Central memory CD8-positive, alpha-beta T cell (primary cell): ENCODE data around the gene CD247.

ENCODE experiments used
- ATAC-seq: fragments of 150-1000 bp; cut with Tn5 transposase; replicated peaks from 2 replicates; pipeline ENCODE4 v1.10.0; 2022; ENCODE audit warnings: mild to moderate bottlenecking, moderate FRiP score, moderate number of reproducible peaks; ENCODE audit not compliant: poor library complexity, severe bottlenecking; ENCODE audit errors: extremely low read depth
- DNase-seq, 2 donors: peaks; one replicate each; pipeline ENCODE4 v3.0.0; 2021; ENCODE audit warnings: low spot score in 2 of 2
- H3K27ac Mint-ChIP-seq: one replicate; pipeline ENCODE4 v1.8.0; 2022; ENCODE audit warnings: low read depth, mild to moderate bottlenecking, moderate library complexity, mixed read lengths
- H3K27me3 Mint-ChIP-seq: one replicate; pipeline ENCODE4 v1.8.0; 2022; ENCODE audit warnings: mixed read lengths
- H3K36me3 Mint-ChIP-seq: one replicate; pipeline ENCODE4 v1.8.0; 2022; ENCODE audit warnings: mild to moderate bottlenecking, moderate library complexity, mixed read lengths; ENCODE audit not compliant: insufficient read depth
- H3K4me1 Mint-ChIP-seq: one replicate; pipeline ENCODE4 v1.8.0; 2022; ENCODE audit warnings: mixed read lengths
- H3K4me3 Mint-ChIP-seq: one replicate; pipeline ENCODE4 v1.8.0; 2022; ENCODE audit warnings: mild to moderate bottlenecking, moderate library complexity, mixed read lengths
- H3K9me3 Mint-ChIP-seq: one replicate; pipeline ENCODE4 v1.8.0; 2022; ENCODE audit warnings: mixed read lengths

The CD247 gene

GRCh38 chr1:167455786-167456446 lies 62.4 kb downstream of the CD247 start:
- ATAC-seq = peak; percentile 30
- Mint-ChIP-seq H3K27ac (peak overlapping the region; percentile 92), H3K36me3 (peaks cover 35% of the 10 kb centered on the region), H3K4me3 (peak overlapping the region; percentile 85), H3K4me1 (peaks cover 52% of the 10 kb centered on the region), H3K27me3 (no peaks in the 10 kb centered on the region), H3K9me3 (no peaks in the 10 kb centered on the region)
- no peak for DNase-seq

- no peaks in the 10 kb centered on the region for H3K27me3 Mint-ChIP-seq
- peak overlapping the region; percentile 92 for H3K27ac Mint-ChIP-seq
- peak overlapping the region; percentile 85 for H3K4me3 Mint-ChIP-seq
- H3K36me3 Mint-ChIP-seq = peaks cover 37% of the 10 kb centered on the region
- H3K9me3 Mint-ChIP-seq = no peaks in the 10 kb centered on the region
- ATAC-seq (peak; percentile 79), DNase-seq (peak; percentile 70 to 74)
- peaks cover 59% of the 10 kb centered on the region for H3K4me1 Mint-ChIP-seq
These were observed 63.2 kb downstream of the CD247 start for GRCh38 chr1:167454894-167455785.

- ATAC-seq = no peak
- Mint-ChIP-seq H3K36me3 (peaks cover 35% of the 10 kb centered on the region), H3K4me1 (peaks cover 59% of the 10 kb centered on the region), H3K27ac (peak overlapping the region; percentile 92), H3K9me3 (no peaks in the 10 kb centered on the region), H3K4me3 (peak overlapping the region; percentile 85), H3K27me3 (no peaks in the 10 kb centered on the region)
- no peak for DNase-seq
These were observed 63.9 kb downstream of the CD247 start for GRCh38 chr1:167454304-167454893.

GRCh38 chr1:167453123-167453522 lies 65.2 kb downstream of the CD247 start:
- Mint-ChIP-seq H3K27me3 (no peaks in the 10 kb centered on the region), H3K27ac (peak overlapping the region; percentile 19), H3K9me3 (no peaks in the 10 kb centered on the region), H3K4me1 (peaks cover 62% of the 10 kb centered on the region), H3K4me3 (no peak overlapping the region), H3K36me3 (peaks cover 29% of the 10 kb centered on the region)
- no peak for DNase-seq
- no peak for ATAC-seq

- DNase-seq (no peak), ATAC-seq (no peak)
- Mint-ChIP-seq H3K36me3 (peaks cover 30% of the 10 kb centered on the region), H3K9me3 (no peaks in the 10 kb centered on the region), H3K27me3 (no peaks in the 10 kb centered on the region), H3K4me3 (peak overlapping the region; percentile 24), H3K27ac (peak overlapping the region; percentile 84), H3K4me1 (peaks cover 62% of the 10 kb centered on the region)
These were observed 65.8 kb downstream of the CD247 start for GRCh38 chr1:167452483-167452882.

GRCh38 chr1:167450843-167451242 lies 67.5 kb downstream of the CD247 start:
- H3K27me3 Mint-ChIP-seq = no peaks in the 10 kb centered on the region
- DNase-seq (no peak), ATAC-seq (peak; percentile 17)
- H3K27ac Mint-ChIP-seq = peak overlapping the region; percentile 84
- H3K4me3 Mint-ChIP-seq = peak overlapping the region; percentile 65
- H3K36me3 Mint-ChIP-seq = peaks cover 29% of the 10 kb centered on the region
- no peaks in the 10 kb centered on the region for H3K9me3 Mint-ChIP-seq
- H3K4me1 Mint-ChIP-seq = peaks cover 62% of the 10 kb centered on the region

- H3K36me3 Mint-ChIP-seq = peaks cover 27% of the 10 kb centered on the region
- no peaks in the 10 kb centered on the region for H3K27me3 Mint-ChIP-seq
- no peaks in the 10 kb centered on the region for H3K9me3 Mint-ChIP-seq
- peaks cover 72% of the 10 kb centered on the region for H3K4me1 Mint-ChIP-seq
- H3K27ac Mint-ChIP-seq = peak overlapping the region; percentile 88
- peak in 1 of 2 donors; percentile 53 for DNase-seq
- peak overlapping the region; percentile 74 for H3K4me3 Mint-ChIP-seq
- ATAC-seq = peak; percentile 76
These were observed 70.7 kb downstream of the CD247 start for GRCh38 chr1:167447521-167448136.

- Mint-ChIP-seq H3K36me3 (peaks cover 28% of the 10 kb centered on the region), H3K27ac (peak overlapping the region; percentile 88), H3K9me3 (no peaks in the 10 kb centered on the region), H3K4me3 (peak overlapping the region; percentile 74), H3K4me1 (peaks cover 72% of the 10 kb centered on the region), H3K27me3 (no peaks in the 10 kb centered on the region)
- no peak for DNase-seq
- no peak for ATAC-seq
These were observed 71.4 kb downstream of the CD247 start for GRCh38 chr1:167446966-167447365.

- peaks cover 33% of the 10 kb centered on the region for H3K36me3 Mint-ChIP-seq
- DNase-seq = no peak
- peaks cover 74% of the 10 kb centered on the region for H3K4me1 Mint-ChIP-seq
- ATAC-seq = no peak
- H3K27me3 Mint-ChIP-seq = no peaks in the 10 kb centered on the region
- H3K4me3 Mint-ChIP-seq = no peak overlapping the region
- H3K27ac Mint-ChIP-seq = no peak overlapping the region
- no peaks in the 10 kb centered on the region for H3K9me3 Mint-ChIP-seq
These were observed 74.6 kb downstream of the CD247 start for GRCh38 chr1:167443757-167444156.

- H3K9me3 Mint-ChIP-seq = no peaks in the 10 kb centered on the region
- H3K27me3 Mint-ChIP-seq = no peaks in the 10 kb centered on the region
- peaks cover 37% of the 10 kb centered on the region for H3K36me3 Mint-ChIP-seq
- peak overlapping the region; percentile 20 for H3K4me3 Mint-ChIP-seq
- H3K4me1 Mint-ChIP-seq = peaks cover 74% of the 10 kb centered on the region
- DNase-seq (peak in 1 of 2 donors; percentile 9), ATAC-seq (no peak)
- peak overlapping the region; percentile 83 for H3K27ac Mint-ChIP-seq
These were observed 75.3 kb downstream of the CD247 start for GRCh38 chr1:167442854-167443565.

- Mint-ChIP-seq H3K27ac (peak overlapping the region; percentile 83), H3K4me3 (peak overlapping the region; percentile 27), H3K36me3 (peaks cover 35% of the 10 kb centered on the region), H3K27me3 (no peaks in the 10 kb centered on the region), H3K9me3 (no peaks in the 10 kb centered on the region), H3K4me1 (peaks cover 74% of the 10 kb centered on the region)
- DNase-seq = peak; percentile 72 to 75
- ATAC-seq = peak; percentile 83
These were observed 76.0 kb downstream of the CD247 start for GRCh38 chr1:167442142-167442848.
